Gastrocnemius medialis (tissue), 4 donors: Measurements from ENCODE around the gene ITGA8. TPM values are rescaled to one million over a fixed set of nuclear protein-coding genes. Genes with fewer than 3 reads are reported as not detected.

ENCODE experiments used
- ATAC-seq, 2 donors: fragments of 150-250 bp; one replicate each; pipeline ENCODE4 v1.9.1; 2016
- DNase-seq, 2 donors: peaks; one replicate each; pipeline ENCODE4 v3.0.0-alpha.2; 2019
- H3K27ac ChIP-seq, 4 donors: fragments of 200-600 bp; sonication (generic); 1 replicate in 1 of 4; 2 replicates in 3 of 4; pipeline ENCODE4 v1.5.1; 2016 to 2018; ENCODE audit warnings: mild to moderate bottlenecking in 2 of 4, moderate library complexity in 1 of 4
- H3K27me3 ChIP-seq, 3 donors: fragments of 200-600 bp; sonication (generic) in 2 of 3; 1 replicate in 1 of 3; 2 replicates in 2 of 3; pipeline versions ENCODE4 v1.5.1 to v1.6.0; 2016 to 2019; ENCODE audit warnings: mild to moderate bottlenecking in 1 of 3, moderate library complexity in 1 of 3
- H3K36me3 ChIP-seq, 2 donors: fragments of 200-600 bp; sonication (generic) in 1 of 2; one replicate each; pipeline ENCODE4 v1.5.1; 2017 to 2018
- H3K4me1 ChIP-seq, 2 donors: fragments of 200-600 bp; sonication (generic) in 1 of 2; one replicate each; pipeline ENCODE4 v1.5.1; 2016 to 2017; ENCODE audit warnings: mild to moderate bottlenecking in 2 of 2
- H3K4me3 ChIP-seq, 4 donors: fragments of 200-600 bp; sonication (generic) in 3 of 4; 1 replicate in 1 of 4; 2 replicates in 3 of 4; pipeline ENCODE4 v1.5.1; 2016 to 2019; ENCODE audit warnings: mild to moderate bottlenecking in 2 of 4
- H3K9me3 ChIP-seq, 3 donors: fragments of 200-600 bp; sonication (generic) in 2 of 3; 1 replicate in 1 of 3; 2 replicates in 2 of 3; pipeline ENCODE4 v1.5.1; 2016 to 2019
- CTCF ChIP-seq, 5 experiments: fragments of 450-650 bp in 3 of 5; fragments of 200-600 bp in 2 of 5; sonication (generic) in 2 of 5; IDR thresholded peaks in 4 of 5; conservative IDR thresholded peaks in 1 of 5; 1 replicate in 4 of 5; 2 replicates in 1 of 5; pipeline ENCODE4 v1.5.1; 2016 to 2019; ENCODE audit warnings: antibody characterized with exemption in 5 of 5, mild to moderate bottlenecking in 3 of 5, moderate library complexity in 3 of 5
- POLR2A ChIP-seq, 2 donors: fragments of 450-650 bp; IDR thresholded peaks; one replicate each; pipeline ENCODE4 v1.6.1; 2017; ENCODE audit warnings: antibody characterized with exemption in 2 of 2, mild to moderate bottlenecking in 2 of 2, moderate library complexity in 2 of 2
- in situ Hi-C, 4 donors: fragments of 200-750 bp; cut with MboI; loops; one replicate each; pipeline versions ENCODE4 v1.15.0 to v1.8.0; 2017; ENCODE audit warnings: low sequenced_read_pairs in 4 of 4
- intact Hi-C: fragments of 100-400 bp; cut with DNase I; formaldehyde crosslinking; loops from one replicate; pipeline ENCODE4 v1.15.1; 2023; ENCODE audit warnings: low total_unique reads
- total RNA-seq, 4 donors: library from RNA; depleted of rRNA; stranded (reverse); fragments of >200 nt; gene quantifications; one replicate each; pipeline versions ENCODE4 v1.1.0 to v1.2.3, GENCODE V29; 2016

Gene ITGA8
- total RNA-seq, 4 donors from 2014 or later, result 1.6 to 17.4 (median 10.3) TPM

DNA sequence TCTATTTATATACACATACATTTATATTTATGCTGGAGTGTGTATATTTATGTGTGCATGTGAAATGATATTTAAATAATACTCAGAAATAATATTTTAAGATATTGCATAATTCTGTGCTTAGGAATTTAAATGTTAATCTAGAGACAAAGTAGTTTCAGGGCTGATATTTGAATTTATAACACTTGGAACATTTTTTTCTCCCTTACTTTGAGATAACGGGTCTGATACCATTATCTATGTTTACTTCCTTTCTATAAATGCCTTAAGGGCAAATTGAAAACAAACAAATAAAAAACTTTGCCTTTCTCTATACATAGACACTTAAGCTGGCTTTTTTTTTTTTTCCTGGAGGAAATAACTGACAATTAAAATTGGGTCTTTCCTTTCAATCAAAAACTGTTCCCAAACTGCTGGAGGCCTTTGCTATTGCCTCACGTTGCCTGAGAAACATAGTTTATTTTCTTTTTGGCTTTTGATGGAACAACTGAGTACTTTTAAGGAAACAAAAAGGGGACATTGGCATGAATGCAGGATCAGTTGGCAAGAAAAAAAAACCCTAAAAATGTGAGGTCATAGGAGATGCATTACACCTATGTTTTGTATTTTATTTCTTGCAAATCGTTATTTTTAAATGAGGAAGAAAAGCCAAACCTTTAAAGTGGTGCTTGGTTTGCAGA is 98.7 kb downstream of the ITGA8 start:
- DNase-seq, result no peak
- H3K9me3 ChIP-seq, result no peaks in the 10 kb centered on the region
- H3K4me3 ChIP-seq, result no peak overlapping the region
- intact Hi-C loops (no loop called here), in situ Hi-C loops (no loop called here)
- no peaks in the 10 kb centered on the region for H3K27me3 ChIP-seq
- TF ChIP-seq CTCF (IDR thresholded peaks at IDR 0.05 in 4 of 5, conservative IDR thresholded peaks at IDR 0.05 in 1 of 5), result no peak
- TF ChIP-seq POLR2A (IDR thresholded peaks at IDR 0.05), result no peak
- H3K4me1 ChIP-seq, result peaks cover 0 to 3% of the 10 kb centered on the region in 2 donors
- ATAC-seq, result no peak
- no peak overlapping the region for H3K27ac ChIP-seq
- no peaks in the 10 kb centered on the region for H3K36me3 ChIP-seq

- Histone ChIP-seq H3K4me1 (peaks cover 0 to 3% of the 10 kb centered on the region in 2 donors), H3K9me3 (no peaks in the 10 kb centered on the region), H3K4me3 (no peak overlapping the region), H3K27ac (no peak overlapping the region), H3K36me3 (no peaks in the 10 kb centered on the region), H3K27me3 (no peaks in the 10 kb centered on the region)
- ATAC-seq, result no peak
- in situ Hi-C loops (no loop called here), intact Hi-C loops (no loop called here)
- no peak for TF ChIP-seq CTCF (IDR thresholded peaks at IDR 0.05 in 4 of 5, conservative IDR thresholded peaks at IDR 0.05 in 1 of 5)
- TF ChIP-seq POLR2A (IDR thresholded peaks at IDR 0.05), result no peak
- DNase-seq, result no peak
Measured at GRCh38 chr10:15620337-15620736, 99.4 kb downstream of the ITGA8 start.

DNA sequence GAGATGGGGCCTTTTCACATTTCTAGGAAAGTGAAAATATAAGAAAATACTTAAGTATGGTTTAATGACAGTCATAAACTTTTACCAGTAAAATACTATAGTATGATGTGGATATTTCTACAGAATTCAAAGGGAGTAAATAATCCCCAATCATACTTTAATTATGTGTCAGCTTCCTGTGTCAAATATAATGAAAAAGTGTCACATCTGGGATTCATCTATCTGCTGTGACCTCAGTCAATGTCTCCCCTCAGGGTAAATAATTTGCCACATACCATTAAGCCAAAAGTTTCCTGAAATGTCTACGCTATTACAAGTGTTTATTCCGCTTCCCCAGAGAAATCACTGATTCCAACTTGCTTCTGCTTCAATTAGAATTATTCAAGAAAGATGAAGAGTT is 110.5 kb downstream of the ITGA8 start:
- Histone ChIP-seq H3K36me3 (no peaks in the 10 kb centered on the region), H3K27me3 (no peaks in the 10 kb centered on the region), H3K4me1 (no peaks in the 10 kb centered on the region), H3K4me3 (no peak overlapping the region), H3K9me3 (no peaks in the 10 kb centered on the region), H3K27ac (no peak overlapping the region)
- in situ Hi-C loops (no loop called here), intact Hi-C loops (no loop called here)
- DNase-seq (no peak), ATAC-seq (no peak)
- TF ChIP-seq POLR2A (IDR thresholded peaks at IDR 0.05) (no peak), CTCF (IDR thresholded peaks at IDR 0.05 in 4 of 5, conservative IDR thresholded peaks at IDR 0.05 in 1 of 5) (no peak)

- Histone ChIP-seq H3K4me3 (no peak overlapping the region), H3K9me3 (no peaks in the 10 kb centered on the region), H3K36me3 (no peaks in the 10 kb centered on the region), H3K27ac (no peak overlapping the region), H3K4me1 (no peaks in the 10 kb centered on the region), H3K27me3 (no peaks in the 10 kb centered on the region)
- TF ChIP-seq CTCF (IDR thresholded peaks at IDR 0.05 in 4 of 5, conservative IDR thresholded peaks at IDR 0.05 in 1 of 5), result no peak
- TF ChIP-seq POLR2A (IDR thresholded peaks at IDR 0.05), result no peak
- ATAC-seq (no peak), DNase-seq (no peak)
- intact Hi-C loops, result no loop called here
- in situ Hi-C loops, result no loop called here
Measured at GRCh38 chr10:15606377-15606776, 113.3 kb downstream of the ITGA8 start.
